ENCODE measurements around the gene RIMS3.
"Not testable (repeated sequence)": the region's sequence is repeated elsewhere in the genome, so short reads cannot be mapped to it uniquely, and the experiment has no call there.

RIMS3 gene

DNA sequence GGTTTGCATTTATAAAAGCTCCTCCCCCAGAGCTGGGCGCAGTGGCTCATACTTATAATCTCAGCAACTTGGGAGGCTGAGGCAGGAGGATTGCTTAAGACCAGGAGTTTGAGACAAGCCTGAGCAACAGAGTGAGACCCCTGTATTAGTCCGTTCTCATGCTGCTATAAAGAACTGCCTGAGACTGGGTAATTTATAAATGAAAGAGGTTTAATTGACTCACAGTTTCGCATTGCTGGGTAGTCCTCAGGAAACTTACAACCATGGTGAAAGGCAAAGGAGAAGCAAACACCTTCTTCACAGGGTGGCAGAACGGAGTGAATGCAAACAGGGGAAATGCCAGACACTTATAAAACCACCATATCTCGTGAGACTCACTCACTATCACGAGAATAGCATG is 81.5 kb downstream of the RIMS3 start:
- DNase-seq = no peak

DNA sequence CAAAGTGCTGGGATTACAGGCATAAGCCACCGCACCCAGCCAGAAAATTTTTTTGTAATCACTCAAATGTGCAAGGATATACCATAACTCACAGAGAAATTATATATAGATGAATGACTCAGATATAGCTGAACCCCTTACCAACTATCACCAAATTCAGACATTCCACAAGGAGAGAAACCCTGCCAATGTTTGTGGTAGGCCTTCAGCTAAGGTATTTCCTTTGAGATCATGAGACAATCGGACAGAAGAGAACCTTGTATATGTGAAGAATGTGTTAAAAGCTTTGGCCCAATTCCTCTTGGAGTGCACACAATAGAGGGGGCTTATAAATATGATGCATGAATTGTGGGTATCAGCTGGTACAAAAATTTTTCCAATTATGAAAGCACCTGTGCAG is 83.4 kb downstream of the RIMS3 start:
- TF ChIP-seq, protein P1, sequence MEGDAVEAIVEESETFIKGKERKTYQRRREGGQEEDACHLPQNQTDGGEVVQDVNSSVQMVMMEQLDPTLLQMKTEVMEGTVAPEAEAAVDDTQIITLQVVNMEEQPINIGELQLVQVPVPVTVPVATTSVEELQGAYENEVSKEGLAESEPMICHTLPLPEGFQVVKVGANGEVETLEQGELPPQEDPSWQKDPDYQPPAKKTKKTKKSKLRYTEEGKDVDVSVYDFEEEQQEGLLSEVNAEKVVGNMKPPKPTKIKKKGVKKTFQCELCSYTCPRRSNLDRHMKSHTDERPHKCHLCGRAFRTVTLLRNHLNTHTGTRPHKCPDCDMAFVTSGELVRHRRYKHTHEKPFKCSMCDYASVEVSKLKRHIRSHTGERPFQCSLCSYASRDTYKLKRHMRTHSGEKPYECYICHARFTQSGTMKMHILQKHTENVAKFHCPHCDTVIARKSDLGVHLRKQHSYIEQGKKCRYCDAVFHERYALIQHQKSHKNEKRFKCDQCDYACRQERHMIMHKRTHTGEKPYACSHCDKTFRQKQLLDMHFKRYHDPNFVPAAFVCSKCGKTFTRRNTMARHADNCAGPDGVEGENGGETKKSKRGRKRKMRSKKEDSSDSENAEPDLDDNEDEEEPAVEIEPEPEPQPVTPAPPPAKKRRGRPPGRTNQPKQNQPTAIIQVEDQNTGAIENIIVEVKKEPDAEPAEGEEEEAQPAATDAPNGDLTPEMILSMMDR (IDR thresholded peaks at IDR 0.05; ENCODE audit: low read depth, low read length, missing control alignments) = no peak
- H3K27ac ChIP-seq = no peak overlapping the region
- peak; percentile 16 for DNase-seq
- no peaks in the 10 kb centered on the region for H3K27me3 ChIP-seq (replicated peaks)
- in situ Hi-C loops (cut with HindIII; ENCODE audit: low pct_ligation_motif_present, low sequenced_read_pairs) = no loop called here
- no peaks in the 10 kb centered on the region for H3K36me3 ChIP-seq (replicated peaks)
- H3K4me3 ChIP-seq (ENCODE audit: low read depth, low read length) = no peak overlapping the region

More for the DNA sequence above, 81.5 kb downstream of the RIMS3 start:
- H3K36me3 ChIP-seq (replicated peaks) = no peaks in the 10 kb centered on the region
- no peak overlapping the region for H3K4me3 ChIP-seq (ENCODE audit: low read depth, low read length)
- H3K27me3 ChIP-seq (replicated peaks) = peaks cover 5% of the 10 kb centered on the region
- TF ChIP-seq, protein P1 (IDR thresholded peaks at IDR 0.05; ENCODE audit: low read depth, low read length, missing control alignments) = no peak
- in situ Hi-C loops (cut with HindIII; ENCODE audit: low pct_ligation_motif_present, low sequenced_read_pairs) = no loop called here
- no peak overlapping the region for H3K27ac ChIP-seq

DNA sequence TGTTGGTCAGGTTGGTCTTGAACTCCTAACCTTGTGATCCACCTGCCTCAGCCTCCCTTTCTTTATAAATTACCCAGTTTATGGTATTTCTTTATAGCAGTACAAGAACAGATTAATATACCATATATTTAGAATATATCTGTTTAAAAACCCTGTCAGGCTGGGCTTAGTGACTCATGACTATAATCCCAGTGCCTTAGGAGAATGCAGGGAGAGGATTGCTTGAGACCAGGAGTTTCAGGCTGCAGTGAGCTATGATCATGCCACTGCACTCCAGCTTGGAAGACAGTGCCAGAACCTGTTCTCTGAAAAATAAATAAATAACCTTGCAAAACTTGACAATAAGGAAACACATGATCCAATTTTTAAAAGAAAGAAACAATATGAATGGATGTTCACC is 90.1 kb downstream of the RIMS3 start:
- Histone ChIP-seq H3K36me3 (replicated peaks) (no peaks in the 10 kb centered on the region), H3K4me3 (ENCODE audit: low read depth, low read length) (no peak overlapping the region), H3K27ac (no peak overlapping the region), H3K27me3 (replicated peaks) (no peaks in the 10 kb centered on the region)
- TF ChIP-seq, protein P1 (IDR thresholded peaks at IDR 0.05; ENCODE audit: low read depth, low read length, missing control alignments) = no peak
- in situ Hi-C loops (cut with HindIII; ENCODE audit: low pct_ligation_motif_present, low sequenced_read_pairs) = no loop called here
- DNase-seq = no peak

DNA sequence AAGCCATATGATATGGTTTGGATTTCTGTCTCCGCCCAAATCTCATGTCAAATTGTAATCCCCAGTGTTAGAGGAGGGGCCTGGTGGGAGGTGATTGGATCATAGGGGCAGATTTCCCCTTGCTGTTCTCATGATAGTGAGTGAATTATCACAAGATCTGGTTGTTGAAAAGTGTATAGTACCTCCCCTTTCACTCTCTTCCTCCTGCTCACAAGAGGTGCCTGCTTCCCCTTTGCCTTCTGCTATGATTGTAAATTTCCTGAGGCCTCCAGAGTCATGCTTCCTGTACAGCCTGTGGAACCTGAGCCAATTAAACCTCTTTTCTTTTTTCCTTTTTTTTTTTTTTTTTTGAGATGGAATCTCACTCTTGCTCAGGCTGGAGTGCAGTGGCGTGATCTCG is 90.7 kb downstream of the RIMS3 start:
- in situ Hi-C loops (cut with HindIII; ENCODE audit: low pct_ligation_motif_present, low sequenced_read_pairs) = not testable (repeated sequence)

More for the DNA sequence above, 90.7 kb downstream of the RIMS3 start:
- H3K36me3 ChIP-seq (replicated peaks); H3K27me3 ChIP-seq (replicated peaks); H3K27ac ChIP-seq; H3K4me3 ChIP-seq (ENCODE audit: low read depth, low read length); DNase-seq: not testable (repeated sequence)

All from brain microvascular endothelial cell (primary cell).